HCEC 1CT (cell line): Measurements from ENCODE around the gene EFNB2.

Experiments
- DNase-seq: peaks from one replicate; pipeline ENCODE4 v3.0.0-alpha.2; 2017

The EFNB2 gene

DNA sequence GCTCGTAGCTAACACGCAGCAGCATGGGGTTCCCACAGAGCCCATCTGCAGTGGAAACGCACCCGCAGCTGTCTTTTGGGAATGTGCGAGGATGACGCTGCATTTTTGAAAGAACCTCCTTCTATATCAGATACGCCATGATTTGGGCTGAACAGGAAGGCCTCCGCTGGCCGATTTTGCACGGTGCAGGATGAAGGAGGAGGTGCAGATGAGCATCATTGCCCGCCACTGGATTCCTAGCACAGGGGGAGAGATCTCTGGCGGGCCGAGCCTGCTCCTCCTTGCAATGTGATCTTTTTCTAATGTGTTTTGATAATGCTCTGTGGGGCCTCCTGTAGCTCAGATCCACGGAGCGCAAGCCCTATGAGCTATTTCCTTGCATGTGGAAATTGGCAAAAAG, 55.5 kb downstream of the EFNB2 start:
- no peak for DNase-seq

DNA sequence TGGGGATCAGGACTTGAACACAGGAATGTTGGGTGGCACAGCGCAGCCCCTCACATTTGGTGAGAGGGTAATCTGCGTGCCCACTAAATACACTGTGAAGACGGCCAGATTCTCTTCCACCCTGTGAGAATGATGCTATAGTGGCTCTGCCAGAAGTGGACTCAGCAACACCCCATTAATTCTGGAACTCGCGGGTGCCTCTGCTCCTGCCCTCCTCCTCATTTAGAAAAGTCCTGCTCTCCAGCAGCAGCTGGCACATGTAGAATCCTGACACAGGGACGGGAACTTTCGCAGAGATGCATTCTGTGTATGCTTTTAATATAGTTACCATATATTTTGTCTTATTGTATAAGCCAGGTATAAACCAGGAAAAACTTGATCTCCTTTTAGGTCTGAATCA, 57.3 kb downstream of the EFNB2 start:
- DNase-seq = no peak

DNA sequence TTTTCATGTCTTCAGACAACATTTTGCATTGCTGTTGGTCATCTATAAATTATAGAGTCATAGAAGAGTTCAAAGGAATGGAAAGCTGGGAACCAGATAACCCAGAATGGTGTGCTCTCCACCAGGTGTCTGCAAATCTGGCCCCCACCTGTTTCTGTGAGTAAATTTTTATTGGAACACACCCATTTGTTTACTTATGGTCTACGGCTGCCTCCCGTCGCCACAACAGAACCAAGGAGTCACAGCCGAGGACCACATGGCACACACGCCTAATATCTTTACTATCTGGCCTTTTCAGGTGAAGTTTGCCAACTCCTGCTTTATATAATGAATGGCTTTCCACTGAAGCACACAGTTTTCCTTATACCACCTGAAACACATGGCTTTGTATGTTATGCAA, 58.2 kb downstream of the EFNB2 start:
- DNase-seq = no peak

- DNase-seq = no peak
These were observed 59.6 kb downstream of the EFNB2 start for GRCh38 chr13:106475852-106476251.

- DNase-seq = no peak
These were observed 60.5 kb downstream of the EFNB2 start for GRCh38 chr13:106474912-106475311.

DNA sequence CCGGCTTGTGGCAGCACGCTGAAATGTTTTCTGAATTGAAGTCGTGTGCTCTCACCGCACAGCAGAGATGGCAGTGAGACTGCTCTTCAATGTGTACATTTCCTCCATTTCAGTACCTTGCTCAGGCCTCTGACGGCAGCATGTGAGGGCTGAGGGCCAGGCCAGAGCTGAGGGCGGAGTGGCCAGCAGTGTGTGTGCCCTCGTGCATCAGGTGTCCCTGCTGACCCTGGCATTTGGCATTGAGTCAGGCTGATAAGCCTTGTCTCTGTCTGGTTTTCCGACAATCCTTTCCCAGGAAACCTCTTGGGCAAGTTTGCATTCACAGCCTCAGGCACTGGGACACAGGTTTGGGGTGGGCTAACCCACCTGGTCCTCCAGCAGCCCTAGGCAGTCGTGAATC, 62.3 kb downstream of the EFNB2 start:
- DNase-seq = no peak

DNA sequence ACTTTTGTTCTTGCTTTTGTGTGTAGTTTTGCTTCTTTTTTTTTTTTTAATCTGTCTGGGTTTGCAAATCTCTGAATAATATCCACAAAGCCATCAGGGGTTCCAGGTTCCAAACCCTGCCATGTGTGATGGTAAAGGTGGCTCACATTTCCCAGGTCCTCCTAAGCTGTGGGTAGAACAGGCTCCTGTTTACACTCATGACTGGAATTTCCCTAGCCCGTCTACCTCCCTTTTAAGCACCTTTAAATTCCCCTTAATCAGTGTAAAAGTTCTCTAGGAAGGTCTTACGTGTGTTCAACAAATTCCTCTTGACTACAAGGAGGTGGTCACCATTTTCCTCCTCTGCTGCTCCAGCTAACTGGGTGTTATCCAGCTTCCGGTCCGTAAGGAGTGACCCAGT, 62.8 kb downstream of the EFNB2 start:
- DNase-seq = no peak

- DNase-seq = peak; percentile 55
These were observed 63.4 kb downstream of the EFNB2 start for GRCh38 chr13:106471957-106472543.

- DNase-seq = no peak
These were observed 64.9 kb downstream of the EFNB2 start for GRCh38 chr13:106470576-106470975.

- no peak for DNase-seq
These were observed 66.5 kb downstream of the EFNB2 start for GRCh38 chr13:106468744-106469590.

DNA sequence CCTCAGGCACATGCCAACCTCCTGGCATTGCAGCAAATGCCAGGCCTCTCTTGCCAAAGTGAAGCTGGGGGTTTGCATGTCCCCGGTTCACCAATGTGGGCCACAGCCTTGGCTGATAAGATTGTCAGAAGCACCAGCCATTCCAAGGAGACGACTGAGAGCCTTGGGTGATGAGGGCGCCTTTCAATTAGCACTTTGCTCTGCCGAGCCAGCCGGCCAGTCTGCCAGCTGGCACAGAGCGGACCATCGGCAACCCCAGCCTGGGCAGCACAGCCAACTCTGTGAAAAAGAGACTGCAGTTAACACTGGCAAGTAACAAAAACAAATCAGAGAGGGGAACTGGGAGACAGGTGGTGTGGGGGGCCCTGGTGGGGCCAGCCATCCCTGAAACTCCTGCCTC, 67.3 kb downstream of the EFNB2 start:
- DNase-seq = no peak

DNA sequence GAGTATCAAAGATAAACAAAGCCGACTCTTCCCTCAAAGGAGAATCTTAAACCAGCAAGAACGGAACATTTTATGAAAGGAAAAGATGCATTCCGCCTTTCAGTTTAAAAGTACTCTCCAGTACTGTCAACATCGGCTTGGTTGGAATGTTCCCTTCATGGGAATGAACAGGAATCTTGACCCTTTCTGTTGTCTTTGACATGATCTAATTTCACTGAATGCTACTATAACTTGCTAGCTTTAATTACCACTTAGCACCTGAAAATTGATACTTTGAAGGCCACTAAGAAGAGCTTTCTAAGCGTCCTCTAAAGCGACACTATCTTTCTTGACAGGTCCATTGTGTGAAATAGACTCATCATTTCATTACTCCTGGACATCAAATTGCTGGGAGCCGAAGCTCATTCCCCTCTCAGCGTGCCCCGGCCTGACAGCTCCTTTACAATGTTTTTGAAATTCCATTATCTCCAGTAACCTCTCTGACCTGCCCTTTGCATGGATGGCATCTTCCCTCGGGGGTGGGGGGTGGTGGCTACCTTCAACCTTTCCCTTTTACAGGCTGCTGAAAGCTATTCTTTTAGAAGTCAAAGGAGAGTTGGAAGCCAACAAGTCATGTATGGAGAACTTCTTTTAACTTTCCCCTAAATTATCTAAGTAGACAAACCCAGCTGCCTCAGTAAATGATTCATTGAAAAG, 67.9 kb downstream of the EFNB2 start:
- no peak for DNase-seq

- no peak for DNase-seq
These were observed 68.6 kb downstream of the EFNB2 start for GRCh38 chr13:106466691-106467426.

DNA sequence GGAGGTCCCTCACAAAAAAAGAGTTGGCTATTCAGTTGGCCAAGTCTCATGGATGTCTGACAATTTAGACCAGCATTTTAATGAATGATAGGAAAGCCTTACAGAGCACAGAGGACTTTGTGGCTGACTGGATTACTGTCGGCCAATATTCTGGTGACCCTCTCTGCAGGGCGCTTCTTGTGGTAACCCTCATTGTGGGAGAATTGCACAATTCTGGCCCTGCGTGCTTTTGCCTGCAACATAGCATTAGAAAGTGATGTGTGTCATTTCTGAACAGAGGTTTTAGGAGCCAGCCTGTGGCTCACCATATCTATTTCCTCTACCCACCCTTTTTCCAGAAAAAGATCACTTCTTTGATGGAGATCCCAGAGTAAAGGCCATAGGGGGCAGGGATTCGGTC, 71.4 kb downstream of the EFNB2 start:
- DNase-seq = no peak

GRCh38 chr13:106462710-106463109, 72.8 kb downstream of the EFNB2 start:
- DNase-seq = no peak

- no peak for DNase-seq
These were observed 79.7 kb downstream of the EFNB2 start for GRCh38 chr13:106455777-106456176.

GRCh38 chr13:106455190-106455589, 80.3 kb downstream of the EFNB2 start:
- no peak for DNase-seq

DNA sequence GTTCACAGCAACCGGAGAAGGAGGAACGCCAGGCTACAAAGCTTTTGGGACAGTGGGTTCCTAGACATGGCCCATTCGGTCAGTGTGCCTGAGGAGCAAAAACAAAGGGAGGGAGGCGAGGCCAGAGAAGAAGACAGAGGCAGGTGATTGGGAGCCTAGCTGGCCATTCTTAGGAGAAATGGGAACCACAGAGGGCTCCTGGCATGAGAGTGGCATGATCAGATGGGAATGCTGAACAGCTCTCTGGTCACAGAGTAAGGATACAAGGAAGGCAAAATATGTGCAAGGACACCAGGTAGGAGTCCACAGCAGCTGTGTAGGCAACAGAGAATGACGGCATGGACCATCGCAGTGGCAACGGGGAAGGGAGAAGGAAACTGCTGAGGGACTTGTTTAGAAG, 82.4 kb downstream of the EFNB2 start:
- DNase-seq = no peak

GRCh38 chr13:106450991-106451390, 84.5 kb downstream of the EFNB2 start:
- DNase-seq = no peak

- no peak for DNase-seq
These were observed 86.4 kb downstream of the EFNB2 start for GRCh38 chr13:106449096-106449495.

GRCh38 chr13:106445996-106446395, 89.5 kb downstream of the EFNB2 start:
- DNase-seq = no peak

DNA sequence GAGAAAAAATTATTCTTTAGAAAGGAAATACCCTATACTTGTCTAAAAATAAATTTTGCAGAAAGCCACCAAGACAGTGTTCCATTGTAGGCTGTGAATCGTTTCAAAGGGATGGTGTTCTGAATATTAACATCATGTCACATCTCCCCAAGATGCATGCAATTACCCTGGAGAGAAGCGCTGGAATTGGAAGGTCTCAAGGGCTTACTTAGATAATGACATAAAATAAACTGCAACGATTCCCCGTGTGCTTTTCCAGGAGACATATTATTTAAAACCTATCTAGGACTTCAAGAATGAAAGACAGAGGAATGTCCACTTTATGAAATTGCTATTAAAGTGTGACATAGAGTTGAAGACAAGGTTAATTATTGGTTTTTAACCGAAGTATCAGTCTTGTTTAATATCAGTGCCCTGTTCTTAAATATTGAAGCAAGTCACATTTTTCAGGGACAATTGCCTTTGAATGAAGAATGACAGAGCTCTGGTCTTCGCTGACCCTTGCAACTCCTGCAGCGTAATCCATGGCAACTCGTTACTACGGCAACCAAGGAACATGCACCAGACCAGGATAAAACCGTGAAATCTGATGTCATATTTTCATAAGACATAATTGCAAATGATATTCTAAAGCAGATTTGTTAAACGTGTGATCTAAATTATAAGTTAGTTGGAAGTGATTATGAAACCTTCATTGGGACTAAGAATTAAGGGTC, 91.7 kb downstream of the EFNB2 start:
- DNase-seq = no peak

- no peak for DNase-seq
These were observed 94.6 kb downstream of the EFNB2 start for GRCh38 chr13:106440866-106441265.
